SW480 (cell line): Measurements from ENCODE around the gene SYMPK.
"Not testable (repeated sequence)": the region's sequence is repeated elsewhere in the genome, so short reads cannot be mapped to it uniquely, and the experiment has no call there.

Source experiments
- DNase-seq: peaks from one replicate; pipeline ENCODE4 v3.0.0-alpha.2; 2016; ENCODE audit warnings: low spot score

The SYMPK gene

GRCh38 chr19:45804140-45804958, 58.6 kb downstream of the SYMPK start:
- no peak for DNase-seq

GRCh38 chr19:45801603-45802175, 61.3 kb downstream of the SYMPK start:
- DNase-seq, result no peak

- no peak for DNase-seq
These were observed 62.8 kb downstream of the SYMPK start for GRCh38 chr19:45800070-45800553.

- not testable (repeated sequence) for DNase-seq
These were observed 63.4 kb downstream of the SYMPK start for GRCh38 chr19:45799541-45799940.

GRCh38 chr19:45798995-45799517, 63.9 kb downstream of the SYMPK start:
- peak; percentile 69 for DNase-seq

GRCh38 chr19:45794627-45795026, 68.3 kb downstream of the SYMPK start:
- no peak for DNase-seq

- DNase-seq, result no peak
These were observed 69.1 kb downstream of the SYMPK start for GRCh38 chr19:45793876-45794275.

- no peak for DNase-seq
These were observed 69.8 kb downstream of the SYMPK start for GRCh38 chr19:45793178-45793564.

- peak; percentile 98 for DNase-seq
These were observed 70.3 kb downstream of the SYMPK start, which contains the start of gene DMWD for GRCh38 chr19:45792470-45793177. Gene DMWD (minus strand): TSS chr19:45792845. CDS start chr19:45792756, 89 bp downstream.

GRCh38 chr19:45791744-45792469, 71.0 kb downstream of the SYMPK start:
- no peak for DNase-seq

- no peak for DNase-seq
These were observed 72.0 kb downstream of the SYMPK start for GRCh38 chr19:45790942-45791341.

- no peak for DNase-seq
These were observed 73.7 kb downstream of the SYMPK start for GRCh38 chr19:45789035-45789786.

GRCh38 chr19:45786533-45786894, 76.4 kb downstream of the SYMPK start:
- DNase-seq, result no peak

- no peak for DNase-seq
These were observed 77.0 kb downstream of the SYMPK start for GRCh38 chr19:45785781-45786532.

- no peak for DNase-seq
These were observed 77.8 kb downstream of the SYMPK start for GRCh38 chr19:45785097-45785496.

- DNase-seq, result no peak
These were observed 78.9 kb downstream of the SYMPK start for GRCh38 chr19:45784096-45784495.

GRCh38 chr19:45782820-45783785, 79.8 kb downstream of the SYMPK start:
- no peak for DNase-seq

- DNase-seq, result no peak
These were observed 80.7 kb downstream of the SYMPK start, which contains the start of gene DMPK for GRCh38 chr19:45782162-45782691. Gene DMPK (minus strand): TSS chr19:45782490. CDS start chr19:45782352, 138 bp downstream.
